Inferior parietal cortex (tissue), 1 donor: ENCODE results near the gene ZNF319.
A peak's percentile ranks its signal among the peaks of the same experiment; 100 is the strongest.

Experiments
- DNase-seq: peaks from one replicate; pipeline ENCODE4 v3.0.0-alpha.2; 2016; ENCODE audit errors: extremely low spot score

ZNF319 gene

GRCh38 chr16:57977418-57978069, 22.9 kb downstream of the ZNF319 start:
- no peak for DNase-seq

GRCh38 chr16:57976331-57976796, 24.1 kb downstream of the ZNF319 start:
- DNase-seq = peak; percentile 69

GRCh38 chr16:57972306-57972705, 28.2 kb downstream of the ZNF319 start:
- no peak for DNase-seq

GRCh38 chr16:57971848-57972247, 28.6 kb downstream of the ZNF319 start:
- DNase-seq = no peak

GRCh38 chr16:57970970-57971369, 29.5 kb downstream of the ZNF319 start, which contains the start of gene CNGB1:
TSS of gene CNGB1 (minus strand) at chr16:57971128. CDS start at chr16:57967286, 3,842 bp downstream.
- DNase-seq = no peak

- no peak for DNase-seq
These were observed 30.2 kb downstream of the ZNF319 start for GRCh38 chr16:57970319-57970718.

- no peak for DNase-seq
These were observed 30.9 kb downstream of the ZNF319 start for GRCh38 chr16:57969451-57970123.

- no peak for DNase-seq
These were observed 32.6 kb downstream of the ZNF319 start for GRCh38 chr16:57967916-57968315.

- no peak for DNase-seq
These were observed 33.5 kb downstream of the ZNF319 start for GRCh38 chr16:57966986-57967385.

GRCh38 chr16:57966204-57966771, 34.2 kb downstream of the ZNF319 start:
- no peak for DNase-seq

- no peak for DNase-seq
These were observed 36.2 kb downstream of the ZNF319 start for GRCh38 chr16:57964157-57964700.

- no peak for DNase-seq
These were observed 37.7 kb downstream of the ZNF319 start for GRCh38 chr16:57962756-57963155.

- DNase-seq = no peak
These were observed 38.4 kb downstream of the ZNF319 start for GRCh38 chr16:57962046-57962445.

- no peak for DNase-seq
These were observed 38.9 kb downstream of the ZNF319 start for GRCh38 chr16:57961538-57961937.

GRCh38 chr16:57960826-57961472, 39.5 kb downstream of the ZNF319 start:
- no peak for DNase-seq

- DNase-seq = no peak
These were observed 40.2 kb downstream of the ZNF319 start for GRCh38 chr16:57960310-57960709.

- no peak for DNase-seq
These were observed 40.7 kb downstream of the ZNF319 start for GRCh38 chr16:57959804-57960203.

- DNase-seq = no peak
These were observed 41.4 kb downstream of the ZNF319 start for GRCh38 chr16:57959121-57959520.

- DNase-seq = no peak
These were observed 41.9 kb downstream of the ZNF319 start for GRCh38 chr16:57958544-57958943.

GRCh38 chr16:57957673-57958392, 42.6 kb downstream of the ZNF319 start:
- no peak for DNase-seq

- no peak for DNase-seq
These were observed 43.4 kb downstream of the ZNF319 start for GRCh38 chr16:57956924-57957672.
